Fibroblast of mammary gland (primary cell): ENCODE results near the gene AP1M2.

ENCODE experiments used
- DNase-seq: peaks from one replicate; pipeline ENCODE4 v3.0.0-alpha.2; 2010; ENCODE audit warnings: low read depth
- H3K4me3 ChIP-seq: 2 replicates; pipeline ENCODE4 v1.5.1; 2011; ENCODE audit warnings: low read depth, mild to moderate bottlenecking, low read length, moderate library complexity; ENCODE audit not compliant: control insufficient read depth
- CTCF ChIP-seq: conservative IDR thresholded peaks from 2 replicates; pipeline ENCODE4 v1.5.1; 2011; ENCODE audit warnings: low read depth, low read length, inconsistent platforms; ENCODE audit not compliant: control insufficient read depth, insufficient read depth

Gene AP1M2

GRCh38 chr19:10587022-10587838, at the start of gene AP1M2:
Gene AP1M2, minus strand, starts transcription at chr19:10587312. Its CDS starts 81 bp downstream, at chr19:10587231.
- H3K4me3 ChIP-seq: no peak within 1 kb of the TSS
- no peak for DNase-seq
- TF ChIP-seq CTCF: no peak

GRCh38 chr19:10636304-10636972, 49.3 kb upstream of the AP1M2 start:
- no peak overlapping the region for H3K4me3 ChIP-seq
- DNase-seq: no peak
- no peak for TF ChIP-seq CTCF

- TF ChIP-seq CTCF: no peak
These were observed 47.9 kb upstream of the AP1M2 start for GRCh38 chr19:10634963-10635362.

GRCh38 chr19:10634430-10634829, 47.3 kb upstream of the AP1M2 start:
- no peak overlapping the region for H3K4me3 ChIP-seq
- no peak for DNase-seq
- no peak for TF ChIP-seq CTCF

More at GRCh38 chr19:10634963-10635362, 47.9 kb upstream of the AP1M2 start:
- no peak for DNase-seq
- no peak overlapping the region for H3K4me3 ChIP-seq

DNA sequence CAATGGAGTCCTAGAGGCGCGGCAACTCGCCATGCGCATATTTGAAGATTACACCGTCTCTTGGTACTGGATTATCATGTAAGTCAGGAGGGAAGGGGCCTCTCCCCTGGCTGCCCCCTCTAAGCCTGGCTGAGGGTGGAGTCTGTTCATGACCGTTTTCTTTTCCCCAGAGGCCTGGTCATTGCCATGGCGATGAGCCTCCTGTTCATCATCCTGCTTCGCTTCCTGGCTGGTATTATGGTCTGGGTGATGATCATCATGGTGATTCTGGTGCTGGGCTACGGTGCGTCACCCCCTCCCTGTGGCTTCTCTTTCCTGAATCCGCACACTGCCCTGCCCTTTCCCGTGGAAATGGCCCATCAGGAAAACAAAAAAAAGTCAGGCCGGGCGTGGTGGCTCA, 44.8 kb upstream of the AP1M2 start:
- no peak overlapping the region for H3K4me3 ChIP-seq
- TF ChIP-seq CTCF: no peak
- DNase-seq: no peak

DNA sequence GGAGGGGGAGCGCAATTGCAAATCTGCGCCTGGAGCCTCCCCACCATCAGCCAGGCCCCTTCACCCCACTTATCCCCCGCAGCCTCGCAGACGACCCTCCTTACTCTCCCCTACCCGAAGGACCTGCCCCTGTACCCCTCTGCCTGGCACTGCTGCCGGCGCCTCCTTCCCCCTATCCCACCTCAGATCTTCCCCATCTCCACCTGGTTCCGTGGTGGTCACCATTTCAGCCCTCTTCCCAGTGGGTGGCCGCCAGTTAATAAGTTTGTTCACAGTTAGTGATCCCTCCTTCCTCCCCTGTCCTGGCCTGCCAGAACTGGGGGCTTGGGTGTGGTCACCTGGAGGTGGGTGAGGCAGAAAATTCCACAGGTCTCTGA, 38.6 kb upstream of the AP1M2 start:
- no peak for TF ChIP-seq CTCF
- no peak for DNase-seq
- peak overlapping the region; percentile 54 for H3K4me3 ChIP-seq
